ENCODE data around the gene MIOS.

GRCh38 chr7:7527047-7527446 is 39.6 kb upstream of the MIOS start:
- TF ChIP-seq, protein P1, sequence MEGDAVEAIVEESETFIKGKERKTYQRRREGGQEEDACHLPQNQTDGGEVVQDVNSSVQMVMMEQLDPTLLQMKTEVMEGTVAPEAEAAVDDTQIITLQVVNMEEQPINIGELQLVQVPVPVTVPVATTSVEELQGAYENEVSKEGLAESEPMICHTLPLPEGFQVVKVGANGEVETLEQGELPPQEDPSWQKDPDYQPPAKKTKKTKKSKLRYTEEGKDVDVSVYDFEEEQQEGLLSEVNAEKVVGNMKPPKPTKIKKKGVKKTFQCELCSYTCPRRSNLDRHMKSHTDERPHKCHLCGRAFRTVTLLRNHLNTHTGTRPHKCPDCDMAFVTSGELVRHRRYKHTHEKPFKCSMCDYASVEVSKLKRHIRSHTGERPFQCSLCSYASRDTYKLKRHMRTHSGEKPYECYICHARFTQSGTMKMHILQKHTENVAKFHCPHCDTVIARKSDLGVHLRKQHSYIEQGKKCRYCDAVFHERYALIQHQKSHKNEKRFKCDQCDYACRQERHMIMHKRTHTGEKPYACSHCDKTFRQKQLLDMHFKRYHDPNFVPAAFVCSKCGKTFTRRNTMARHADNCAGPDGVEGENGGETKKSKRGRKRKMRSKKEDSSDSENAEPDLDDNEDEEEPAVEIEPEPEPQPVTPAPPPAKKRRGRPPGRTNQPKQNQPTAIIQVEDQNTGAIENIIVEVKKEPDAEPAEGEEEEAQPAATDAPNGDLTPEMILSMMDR (IDR thresholded peaks at IDR 0.05; ENCODE audit: low read length): no peak
- TF ChIP-seq EZH2 (IDR thresholded peaks at IDR 0.05; ENCODE audit: borderline replicate concordance, low read length): no peak
